GM12864 (cell line): ENCODE measurements around the gene NMNAT2.
A peak's percentile ranks its signal among the peaks of the same experiment; 100 is the strongest.

ENCODE experiments used
- DNase-seq: peaks from one replicate; pipeline ENCODE4 v3.0.0-alpha.2; 2011; ENCODE audit warnings: low read depth
- H3K4me3 ChIP-seq: 2 replicates; pipeline ENCODE4 v1.5.1; 2011; ENCODE audit warnings: mild to moderate bottlenecking, low read depth, low read length, control low read depth
- TF ChIP-seq, protein P1 (sequence below): IDR thresholded peaks from 2 replicates; pipeline ENCODE4 v1.5.1; 2011; ENCODE audit warnings: low read depth, mild to moderate bottlenecking, moderate library complexity, low read length, control low read depth, inconsistent platforms; ENCODE audit errors: missing control alignments

The NMNAT2 gene

DNA sequence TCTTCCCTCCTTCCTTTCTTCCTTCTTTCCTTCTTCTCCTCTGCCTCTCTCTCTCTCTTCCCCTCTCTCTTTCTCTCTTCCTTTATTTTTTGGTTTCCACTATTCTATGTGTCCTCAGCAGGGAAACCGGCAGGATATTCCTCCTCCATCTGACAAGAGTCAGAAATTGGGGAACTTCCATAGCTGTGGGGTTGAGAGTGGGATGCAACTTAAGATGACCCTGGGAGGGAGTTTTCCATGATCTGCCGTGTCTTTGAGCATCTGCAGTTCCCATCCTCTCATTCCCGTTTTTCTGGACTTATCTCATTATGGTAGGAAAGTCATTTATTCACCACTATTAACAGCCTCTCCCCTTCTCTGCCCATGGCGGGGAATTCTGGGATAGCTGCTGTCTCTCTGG, 98.6 kb downstream of the NMNAT2 start:
- H3K4me3 ChIP-seq: no peak overlapping the region
- TF ChIP-seq, protein P1, sequence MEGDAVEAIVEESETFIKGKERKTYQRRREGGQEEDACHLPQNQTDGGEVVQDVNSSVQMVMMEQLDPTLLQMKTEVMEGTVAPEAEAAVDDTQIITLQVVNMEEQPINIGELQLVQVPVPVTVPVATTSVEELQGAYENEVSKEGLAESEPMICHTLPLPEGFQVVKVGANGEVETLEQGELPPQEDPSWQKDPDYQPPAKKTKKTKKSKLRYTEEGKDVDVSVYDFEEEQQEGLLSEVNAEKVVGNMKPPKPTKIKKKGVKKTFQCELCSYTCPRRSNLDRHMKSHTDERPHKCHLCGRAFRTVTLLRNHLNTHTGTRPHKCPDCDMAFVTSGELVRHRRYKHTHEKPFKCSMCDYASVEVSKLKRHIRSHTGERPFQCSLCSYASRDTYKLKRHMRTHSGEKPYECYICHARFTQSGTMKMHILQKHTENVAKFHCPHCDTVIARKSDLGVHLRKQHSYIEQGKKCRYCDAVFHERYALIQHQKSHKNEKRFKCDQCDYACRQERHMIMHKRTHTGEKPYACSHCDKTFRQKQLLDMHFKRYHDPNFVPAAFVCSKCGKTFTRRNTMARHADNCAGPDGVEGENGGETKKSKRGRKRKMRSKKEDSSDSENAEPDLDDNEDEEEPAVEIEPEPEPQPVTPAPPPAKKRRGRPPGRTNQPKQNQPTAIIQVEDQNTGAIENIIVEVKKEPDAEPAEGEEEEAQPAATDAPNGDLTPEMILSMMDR: no peak
- no peak for DNase-seq

DNA sequence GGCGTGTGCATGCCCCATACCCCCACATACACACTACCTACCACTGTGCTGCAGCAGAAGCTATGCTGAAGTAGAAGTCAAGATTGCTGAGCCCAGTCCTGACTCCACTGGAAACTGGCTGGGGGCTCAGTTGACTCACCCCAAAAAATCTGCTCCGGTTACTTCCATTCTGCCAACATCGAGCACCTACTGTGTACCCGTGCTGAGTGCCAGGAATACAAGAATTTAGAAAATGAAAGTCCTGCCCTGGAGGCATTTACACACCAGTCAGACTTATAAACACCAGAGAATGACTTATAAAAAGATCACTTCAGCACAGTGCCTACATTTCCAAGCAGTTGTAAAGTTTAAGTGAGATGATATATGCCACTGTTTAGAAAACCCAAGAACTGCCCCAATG, 99.1 kb downstream of the NMNAT2 start:
- no peak for DNase-seq
- TF ChIP-seq, protein P1: no peak
- H3K4me3 ChIP-seq: no peak overlapping the region

DNA sequence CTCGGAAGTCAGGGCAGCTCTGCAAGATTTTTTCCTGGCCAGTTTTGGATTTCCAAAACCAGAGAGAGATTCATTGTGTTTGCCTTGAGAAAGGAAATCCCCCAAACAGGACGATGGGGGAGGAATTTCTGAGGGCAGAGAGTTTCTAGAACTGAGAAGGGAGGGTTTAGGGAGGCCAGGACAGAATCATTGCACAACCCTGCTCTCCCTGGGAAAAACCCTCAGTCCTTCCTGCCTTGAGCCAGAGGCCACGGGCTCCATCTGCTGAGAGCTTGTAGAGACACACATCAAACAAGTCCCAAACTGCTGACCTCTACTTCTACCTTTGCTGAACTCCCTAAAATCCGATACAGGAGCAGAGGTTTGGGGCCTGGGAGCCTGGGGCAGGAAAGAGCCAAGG, 99.7 kb downstream of the NMNAT2 start:
- no peak overlapping the region for H3K4me3 ChIP-seq
- TF ChIP-seq, protein P1: peak; percentile 56
- DNase-seq: peak; percentile 33

DNA sequence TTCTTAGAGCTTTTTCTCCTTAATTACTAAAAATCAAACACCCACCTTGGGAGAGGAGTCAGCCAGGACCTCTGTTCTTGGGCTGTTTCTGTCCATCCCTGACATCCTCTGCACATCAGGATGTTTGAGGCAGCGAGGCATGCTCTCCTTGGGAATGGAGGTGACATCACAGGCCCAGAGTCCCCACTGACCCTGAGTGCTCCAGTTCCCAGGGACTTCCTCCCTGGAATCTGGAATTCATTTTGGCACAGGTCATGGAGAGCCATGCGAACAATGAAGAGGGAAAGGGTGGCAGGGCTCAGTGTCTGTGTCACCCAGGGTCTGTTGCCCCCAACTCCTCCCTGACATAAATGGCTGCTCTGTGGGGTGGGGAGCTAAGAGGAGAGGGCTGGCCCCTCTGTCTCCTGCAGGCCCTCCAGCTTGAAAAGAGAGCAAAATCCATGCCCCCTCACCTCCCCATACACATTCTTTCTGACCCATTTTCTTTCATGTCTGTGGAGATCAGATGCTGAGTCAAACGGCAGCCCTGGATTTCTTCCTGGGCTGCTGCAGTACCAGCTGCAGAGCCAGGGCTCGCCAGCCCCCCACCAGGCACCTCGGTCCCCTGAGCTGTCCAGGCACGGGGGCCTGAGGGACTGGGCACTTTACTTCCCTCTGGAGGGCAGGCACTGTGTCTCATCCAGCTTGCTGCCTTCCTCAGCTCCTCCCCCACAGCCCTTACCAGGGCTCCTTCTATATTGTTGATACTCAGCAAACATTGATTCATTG, 102.0 kb downstream of the NMNAT2 start:
- no peak for DNase-seq
- TF ChIP-seq, protein P1: no peak
- no peak overlapping the region for H3K4me3 ChIP-seq

DNA sequence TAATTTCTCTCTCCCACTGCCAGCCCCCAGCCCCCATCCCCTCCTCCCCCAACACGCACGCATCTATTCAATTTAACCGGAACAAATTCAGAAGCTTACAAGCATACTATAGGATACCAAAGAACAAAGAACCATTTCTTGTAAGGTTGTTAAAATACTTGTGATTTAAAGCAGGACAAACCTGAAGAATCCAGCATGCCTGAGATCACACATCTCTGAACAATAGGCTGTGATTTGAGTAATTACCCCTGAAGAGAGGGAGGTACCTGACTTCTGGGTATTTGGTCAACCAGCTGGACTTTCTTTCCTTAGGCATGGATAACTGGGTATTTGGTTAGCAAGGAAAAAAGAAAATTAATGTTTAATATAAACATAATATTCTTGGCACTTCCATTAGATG, 105.1 kb downstream of the NMNAT2 start:
- DNase-seq: no peak
- TF ChIP-seq, protein P1: no peak

DNA sequence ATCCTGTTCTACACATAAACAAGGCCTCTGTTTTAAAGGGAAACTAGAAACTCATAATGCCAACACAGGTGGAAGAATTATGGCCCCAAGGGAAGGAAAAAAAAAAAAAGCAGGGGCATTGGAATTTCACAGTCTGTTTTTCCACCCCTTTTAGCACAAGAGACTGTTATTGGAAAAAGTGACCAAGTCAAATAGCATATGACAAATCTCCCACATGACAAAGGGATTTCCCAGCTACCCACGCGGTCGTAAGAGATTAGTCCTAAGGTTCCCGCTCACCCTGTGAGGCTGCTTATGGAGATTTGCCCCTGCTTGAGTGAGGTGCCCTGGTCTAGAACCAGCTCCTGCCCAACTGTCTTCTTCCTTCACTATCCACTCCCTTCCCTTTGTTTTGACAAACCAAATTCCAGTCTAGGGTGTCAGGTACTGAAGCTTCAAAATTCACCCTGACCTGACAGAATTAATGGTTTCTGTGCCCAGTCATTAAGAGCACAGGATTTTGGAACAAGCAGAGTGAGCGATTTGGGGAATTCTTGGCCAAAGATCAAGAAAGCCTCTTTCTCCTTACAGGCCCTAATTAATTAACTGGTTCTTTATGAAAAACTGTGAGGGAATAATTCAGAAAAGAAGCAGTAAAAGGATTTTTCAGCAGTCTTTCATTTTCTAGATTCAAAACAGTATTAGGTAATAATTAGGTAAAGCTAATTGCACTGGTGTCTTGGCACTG, 107.3 kb downstream of the NMNAT2 start:
- TF ChIP-seq, protein P1: no peak
- no peak overlapping the region for H3K4me3 ChIP-seq
- no peak for DNase-seq

More for the DNA sequence above, 105.1 kb downstream of the NMNAT2 start:
- H3K4me3 ChIP-seq: no peak overlapping the region
